CD14-positive monocyte (primary cell): Measurements from ENCODE around the gene CAND1. TPM values are rescaled to one million over a fixed set of nuclear protein-coding genes. Genes with fewer than 3 reads are reported as not detected.

ENCODE experiments used
- DNase-seq, 3 donors: peaks; one replicate each; pipeline ENCODE4 v3.0.0-alpha.2; 2011 to 2022
- H2AFZ ChIP-seq: 2 replicates; pipeline ENCODE4 v1.6.0; 2012; ENCODE audit warnings: mild to moderate bottlenecking, low read depth, low read length, inconsistent platforms; ENCODE audit not compliant: insufficient read depth, poor library complexity, severe bottlenecking
- H3K27ac ChIP-seq, 2 donors: 1 replicate in 1 of 2; 2 replicates in 1 of 2; pipeline ENCODE4 v1.5.1; 2012 to 2013; ENCODE audit warnings: low read length in 2 of 2, control low read depth in 1 of 2, inconsistent platforms in 1 of 2, low read depth in 1 of 2, mild to moderate bottlenecking in 1 of 2
- H3K27me3 ChIP-seq, 2 donors: one replicate each; pipeline versions ENCODE4 v1.6.0 to v1.6.1; 2011 to 2013; ENCODE audit warnings: low read length in 2 of 2; ENCODE audit not compliant: control insufficient read depth in 2 of 2, insufficient read depth in 2 of 2
- H3K36me3 ChIP-seq, 2 donors: replicated peaks in 1 of 2; 1 replicate in 1 of 2; 2 replicates in 1 of 2; pipeline versions ENCODE4 v1.5.1 to v1.6.1; 2012 to 2013; ENCODE audit warnings: low read length in 2 of 2, control low read depth in 1 of 2, inconsistent platforms in 1 of 2, mild to moderate bottlenecking in 1 of 2; ENCODE audit not compliant: insufficient read depth in 2 of 2, control insufficient read depth in 1 of 2
- H3K4me1 ChIP-seq, 2 donors: 1 replicate in 1 of 2; 2 replicates in 1 of 2; pipeline versions ENCODE4 v1.5.1 to v1.6.1; 2012 to 2013; ENCODE audit warnings: low read length in 2 of 2, control low read depth in 1 of 2, inconsistent platforms in 1 of 2, mild to moderate bottlenecking in 1 of 2, moderate library complexity in 1 of 2; ENCODE audit not compliant: insufficient read depth in 2 of 2, control insufficient read depth in 1 of 2
- H3K4me2 ChIP-seq: replicated peaks from 2 replicates; pipeline ENCODE3; 2012; ENCODE audit warnings: low read length, moderate library complexity, mild to moderate bottlenecking; ENCODE audit not compliant: poor library complexity, severe bottlenecking; ENCODE audit errors: extremely low read depth
- H3K4me3 ChIP-seq, 3 experiments: fragments of 200-600 bp in 1 of 3; sonication (generic) in 1 of 3; replicated peaks in 1 of 3; 1 replicate in 2 of 3; 2 replicates in 1 of 3; pipeline ENCODE4 v1.5.1; 2011 to 2013; ENCODE audit warnings: low read length in 3 of 3, mild to moderate bottlenecking in 3 of 3, control low read depth in 2 of 3, low read depth in 2 of 3, inconsistent platforms in 1 of 3, moderate library complexity in 1 of 3
- H3K79me2 ChIP-seq: 2 replicates; pipeline ENCODE4 v1.6.0; 2012; ENCODE audit warnings: mild to moderate bottlenecking, control low read depth, inconsistent platforms, low read length, moderate library complexity; ENCODE audit not compliant: insufficient read depth
- H3K9ac ChIP-seq: 2 replicates; pipeline ENCODE4 v1.6.0; 2017; ENCODE audit warnings: low read length, mild to moderate bottlenecking; ENCODE audit not compliant: insufficient read depth, poor library complexity, severe bottlenecking
- H3K9me3 ChIP-seq, 2 donors: replicated peaks in 1 of 2; 1 replicate in 1 of 2; 2 replicates in 1 of 2; pipeline versions ENCODE4 v1.5.1 to v1.6.1; 2012 to 2013; ENCODE audit warnings: low read length in 2 of 2, control low read depth in 1 of 2; ENCODE audit not compliant: control insufficient read depth in 1 of 2, insufficient read depth in 1 of 2
- H4K20me1 ChIP-seq: 2 replicates; pipeline ENCODE4 v1.6.0; 2012; ENCODE audit warnings: mild to moderate bottlenecking, low read length, control low read depth, moderate library complexity; ENCODE audit not compliant: insufficient read depth
- H3K27ac Mint-ChIP-seq, 7 donors: one replicate each; pipeline ENCODE4 v1.8.0; 2020; ENCODE audit warnings: mild to moderate bottlenecking in 7 of 7, mixed read lengths in 7 of 7, moderate library complexity in 6 of 7, inconsistent platforms in 2 of 7
- H3K27me3 Mint-ChIP-seq, 3 donors: one replicate each; pipeline ENCODE4 v1.8.0; 2021 to 2022; ENCODE audit warnings: low read depth in 3 of 3, mild to moderate bottlenecking in 3 of 3, mixed read lengths in 3 of 3, moderate library complexity in 3 of 3, inconsistent platforms in 1 of 3
- H3K36me3 Mint-ChIP-seq, 2 donors: one replicate each; pipeline ENCODE4 v1.8.0; 2020; ENCODE audit warnings: mixed read lengths in 2 of 2, inconsistent platforms in 1 of 2, mild to moderate bottlenecking in 1 of 2
- H3K4me1 Mint-ChIP-seq: one replicate; pipeline ENCODE4 v1.8.0; 2020; ENCODE audit warnings: mild to moderate bottlenecking, mixed read lengths
- H3K4me3 Mint-ChIP-seq, 2 donors: one replicate each; pipeline ENCODE4 v1.8.0; 2020; ENCODE audit warnings: mild to moderate bottlenecking in 2 of 2, mixed read lengths in 2 of 2, moderate library complexity in 1 of 2
- H3K9me3 Mint-ChIP-seq, 7 donors: one replicate each; pipeline ENCODE4 v1.8.0; 2020 to 2022; ENCODE audit warnings: mixed read lengths in 7 of 7, mild to moderate bottlenecking in 6 of 7, moderate library complexity in 6 of 7, inconsistent platforms in 2 of 7
- CTCF ChIP-seq: fragments of 200-600 bp; IDR thresholded peaks from one replicate; pipeline ENCODE4 v1.8.0; 2022; ENCODE audit warnings: antibody characterized with exemption, mild to moderate bottlenecking
- WGBS: methylation state at CpG from one replicate; pipeline ENCODE4 v1.1.5; 2013; ENCODE audit warnings: missing lambda C conversion rate; ENCODE audit not compliant: insufficient coverage; 5-methylcytosine and 5-hydroxymethylcytosine counted together
- intact Hi-C, 2 donors: fragments of 100-400 bp; cut with micrococcal nuclease; formaldehyde crosslinking; loops; one replicate each; pipeline versions ENCODE4 v1.15.0 to v1.15.1; 2023
- polyA plus RNA-seq, 3 donors: library from polyadenylated mRNA; depleted of rRNA in 1 of 3; unstranded in 2 of 3; stranded (reverse) in 1 of 3; fragments of 300-500 nt in 2 of 3; fragments of >200 nt in 1 of 3; fragmentation: Illumina TruSeq in 2 of 3; gene quantifications; 1 replicate in 2 of 3; 2 replicates in 1 of 3; pipeline ENCODE4 v1.2.3, GENCODE V29; 2012 to 2021

Gene CAND1
- polyA plus RNA-seq, 3 donors = 12.3 to 29.4 (median 20.9) TPM

GRCh38 chr12:67354966-67355365, 85.8 kb downstream of the CAND1 start:
- intact Hi-C loops = loop anchor here (5.0 kb wide), 1 partner anchor 587 kb away; no protein-coding TSS in a partner anchor
- WGBS = no CpG with 5 or more reads among the region's 1 CpG
- no peak for DNase-seq
- Mint-ChIP-seq H3K4me1 (peaks cover 6% of the 10 kb centered on the region), H3K4me3 (no peak overlapping the region), H3K27ac (no peak overlapping the region), H3K27me3 (peaks cover 1 to 3% (median 2%) of the 10 kb centered on the region in 3 donors), H3K36me3 (no peaks in the 10 kb centered on the region), H3K9me3 (peaks cover 0 to 1% (median 0%) of the 10 kb centered on the region in 7 donors)
- H3K4me3 ChIP-seq = no peak overlapping the region
- TF ChIP-seq CTCF = no peak
- no peak overlapping the region for H3K4me2 ChIP-seq
- H3K4me1 ChIP-seq = no peaks in the 10 kb centered on the region
- H3K9ac ChIP-seq = no peak overlapping the region
- H2AFZ ChIP-seq = no peak overlapping the region
- H3K9me3 ChIP-seq = no peaks in the 10 kb centered on the region
- H3K27me3 ChIP-seq = peaks cover 0 to 2% of the 10 kb centered on the region in 2 donors
- no peak overlapping the region for H3K27ac ChIP-seq
- H3K79me2 ChIP-seq = no peaks in the 10 kb centered on the region
- no peaks in the 10 kb centered on the region for H4K20me1 ChIP-seq
- H3K36me3 ChIP-seq = no peaks in the 10 kb centered on the region

DNA sequence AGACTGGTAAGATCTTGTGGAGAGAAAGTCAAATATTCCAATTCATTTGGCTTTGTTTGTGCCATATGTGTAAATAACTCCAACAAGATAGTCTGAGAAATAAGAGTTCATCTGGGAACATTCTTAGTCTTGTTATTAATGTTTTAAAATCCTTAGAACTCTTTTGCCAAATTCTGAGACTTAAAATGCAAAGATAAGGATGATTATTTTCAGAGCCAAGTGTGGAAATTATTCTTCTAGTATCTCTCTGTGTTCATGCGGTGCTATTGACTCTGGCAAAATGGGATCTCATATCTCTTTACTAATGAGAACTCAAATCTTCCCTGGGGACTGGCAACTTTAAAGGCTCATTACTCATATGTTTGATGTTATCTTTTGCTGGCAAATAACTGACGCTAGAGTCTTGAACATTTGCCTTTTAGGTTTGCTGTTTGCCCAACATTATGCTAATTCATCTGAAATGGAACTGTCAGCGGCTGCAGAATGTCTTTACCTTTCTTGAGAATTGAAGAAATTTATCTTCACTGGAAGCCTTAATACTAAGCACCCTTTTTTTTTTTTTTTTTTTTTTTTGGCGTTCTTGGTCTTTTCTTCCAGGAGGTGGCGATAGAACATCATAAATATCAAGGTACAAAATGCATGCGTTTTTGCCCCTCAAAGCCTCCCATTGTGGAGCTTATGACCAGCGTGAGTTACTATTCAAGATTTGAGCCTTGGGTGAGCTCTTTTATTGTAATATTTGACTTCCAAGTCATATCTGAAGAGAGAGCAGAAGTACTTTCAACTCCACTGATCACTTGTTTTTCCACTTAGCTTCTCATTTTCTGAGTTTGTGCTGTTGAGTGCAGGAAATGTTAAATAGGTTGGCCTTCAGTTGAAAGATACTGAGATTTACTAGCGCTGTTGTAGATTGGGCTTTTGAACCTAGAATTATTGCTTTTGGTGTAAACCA, 86.5 kb downstream of the CAND1 start:
- intact Hi-C loops = loop anchor here (5.0 kb wide), 1 partner anchor 587 kb away; no protein-coding TSS in a partner anchor
- peaks cover 1 to 3% (median 2%) of the 10 kb centered on the region in 3 donors for H3K27me3 Mint-ChIP-seq
- Histone ChIP-seq H3K27me3 (peaks cover 0 to 2% of the 10 kb centered on the region in 2 donors), H3K9ac (no peak overlapping the region), H3K79me2 (no peaks in the 10 kb centered on the region), H3K36me3 (no peaks in the 10 kb centered on the region), H3K4me2 (no peak overlapping the region), H3K4me1 (no peaks in the 10 kb centered on the region), H4K20me1 (no peaks in the 10 kb centered on the region), H2AFZ (no peak overlapping the region), H3K27ac (no peak overlapping the region), H3K9me3 (no peaks in the 10 kb centered on the region), H3K4me3 (no peak overlapping the region)
- peak; percentile 68 for TF ChIP-seq CTCF
- no peaks in the 10 kb centered on the region for H3K36me3 Mint-ChIP-seq
- H3K9me3 Mint-ChIP-seq = peaks cover 0 to 1% (median 0%) of the 10 kb centered on the region in 7 donors
- peak in 2 of 3 donors; percentile 2 to 4 for DNase-seq
- WGBS = 0% methylated on average over 2 of the region's 8 CpGs
- no peak overlapping the region for H3K4me3 Mint-ChIP-seq
- no peak overlapping the region for H3K27ac Mint-ChIP-seq
- peaks cover 6% of the 10 kb centered on the region for H3K4me1 Mint-ChIP-seq
